Mucosa of descending colon (tissue), 3 donors: ENCODE data around the gene EBF4. TPM values are rescaled to one million over a fixed set of nuclear protein-coding genes. Genes with fewer than 3 reads are reported as not detected.

Experiments used
- ATAC-seq: fragments of 200-7000 bp; cut with Tn5 transposase; one replicate; pipeline ENCODE4 v1.9.1; 2020; ENCODE audit warnings: mild to moderate bottlenecking, moderate library complexity
- DNase-seq, 3 donors: peaks; one replicate each; pipeline ENCODE4 v3.0.0-alpha.2; 2020
- H3K36me3 ChIP-seq: fragments of 200-600 bp; one replicate; pipeline ENCODE4 v1.8.0; 2021; ENCODE audit warnings: low read depth, mild to moderate bottlenecking
- H3K4me1 ChIP-seq: fragments of 200-600 bp; one replicate; pipeline ENCODE4 v1.8.0; 2021; ENCODE audit warnings: low read depth, mild to moderate bottlenecking
- H3K4me3 ChIP-seq: fragments of 200-600 bp; one replicate; pipeline ENCODE4 v1.8.0; 2021; ENCODE audit warnings: mild to moderate bottlenecking
- H3K9me3 ChIP-seq: fragments of 200-600 bp; one replicate; pipeline ENCODE4 v1.8.0; 2021; ENCODE audit warnings: mild to moderate bottlenecking
- intact Hi-C, 2 donors: fragments of 100-400 bp; cut with DNase I in 1 of 2; cut with micrococcal nuclease in 1 of 2; formaldehyde crosslinking; loops; one replicate each; pipeline versions ENCODE4 v1.11.0 to v1.11.1; 2022; cut with DNase I, micrococcal nuclease
- total RNA-seq, 3 donors: library from RNA; stranded (reverse); fragmentation: NEBNext Ultra II Directional in 2 of 3; extraction: Animal tissue kit (Norgen Biotek cat#: 25700) in 2 of 3; gene quantifications; one replicate each; pipeline versions ENCODE4 v1.2.1 to v1.2.4, GENCODE V29; 2021 to 2023
- TF ChIP-seq, protein P1 (sequence below): fragments of 200-600 bp; IDR thresholded peaks from one replicate; pipeline ENCODE4 v1.8.0; 2022; ENCODE audit warnings: antibody characterized with exemption, mild to moderate bottlenecking
- donor health status: DM: no; HTN: no; CAD: no; lungs with moderate emphysema.
- donor health status: DM: no; HTN: no; CAD: no.
- donor health status: DM: no; HTN: yes; CAD: no.

Gene EBF4
- total RNA-seq, 3 donors from 2014 or later = 3.6 to 53.3 (median 4.5) TPM

DNA sequence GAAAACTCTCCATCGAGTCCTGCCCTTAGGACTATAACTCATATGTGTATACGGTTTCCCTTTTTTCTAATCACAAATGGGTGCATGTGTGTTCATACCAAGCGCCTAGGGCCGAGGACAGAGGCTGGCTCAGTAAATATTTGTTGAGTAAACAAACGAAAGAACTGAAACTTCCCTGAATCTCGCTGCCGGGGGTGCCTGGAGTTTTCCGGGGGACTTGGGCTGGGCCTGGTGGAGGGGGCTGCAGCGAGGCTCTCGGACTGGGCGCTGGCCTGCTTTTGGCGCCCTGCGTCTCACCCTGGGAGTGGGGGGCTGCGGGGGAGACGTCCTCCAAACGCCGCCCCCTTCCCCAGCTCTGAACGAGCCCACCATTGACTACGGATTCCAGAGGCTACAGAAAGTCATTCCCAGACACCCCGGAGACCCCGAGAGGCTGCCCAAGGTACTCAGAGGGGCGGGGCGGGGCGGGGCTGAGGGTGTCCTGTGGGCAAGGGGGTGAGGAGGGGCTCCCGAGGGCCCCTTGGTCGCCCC lies 58.8 kb downstream of the EBF4 start:
- TF ChIP-seq, protein P1, sequence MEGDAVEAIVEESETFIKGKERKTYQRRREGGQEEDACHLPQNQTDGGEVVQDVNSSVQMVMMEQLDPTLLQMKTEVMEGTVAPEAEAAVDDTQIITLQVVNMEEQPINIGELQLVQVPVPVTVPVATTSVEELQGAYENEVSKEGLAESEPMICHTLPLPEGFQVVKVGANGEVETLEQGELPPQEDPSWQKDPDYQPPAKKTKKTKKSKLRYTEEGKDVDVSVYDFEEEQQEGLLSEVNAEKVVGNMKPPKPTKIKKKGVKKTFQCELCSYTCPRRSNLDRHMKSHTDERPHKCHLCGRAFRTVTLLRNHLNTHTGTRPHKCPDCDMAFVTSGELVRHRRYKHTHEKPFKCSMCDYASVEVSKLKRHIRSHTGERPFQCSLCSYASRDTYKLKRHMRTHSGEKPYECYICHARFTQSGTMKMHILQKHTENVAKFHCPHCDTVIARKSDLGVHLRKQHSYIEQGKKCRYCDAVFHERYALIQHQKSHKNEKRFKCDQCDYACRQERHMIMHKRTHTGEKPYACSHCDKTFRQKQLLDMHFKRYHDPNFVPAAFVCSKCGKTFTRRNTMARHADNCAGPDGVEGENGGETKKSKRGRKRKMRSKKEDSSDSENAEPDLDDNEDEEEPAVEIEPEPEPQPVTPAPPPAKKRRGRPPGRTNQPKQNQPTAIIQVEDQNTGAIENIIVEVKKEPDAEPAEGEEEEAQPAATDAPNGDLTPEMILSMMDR = no peak
- DNase-seq = peak in 2 of 3 donors; percentile 11 to 40

DNA sequence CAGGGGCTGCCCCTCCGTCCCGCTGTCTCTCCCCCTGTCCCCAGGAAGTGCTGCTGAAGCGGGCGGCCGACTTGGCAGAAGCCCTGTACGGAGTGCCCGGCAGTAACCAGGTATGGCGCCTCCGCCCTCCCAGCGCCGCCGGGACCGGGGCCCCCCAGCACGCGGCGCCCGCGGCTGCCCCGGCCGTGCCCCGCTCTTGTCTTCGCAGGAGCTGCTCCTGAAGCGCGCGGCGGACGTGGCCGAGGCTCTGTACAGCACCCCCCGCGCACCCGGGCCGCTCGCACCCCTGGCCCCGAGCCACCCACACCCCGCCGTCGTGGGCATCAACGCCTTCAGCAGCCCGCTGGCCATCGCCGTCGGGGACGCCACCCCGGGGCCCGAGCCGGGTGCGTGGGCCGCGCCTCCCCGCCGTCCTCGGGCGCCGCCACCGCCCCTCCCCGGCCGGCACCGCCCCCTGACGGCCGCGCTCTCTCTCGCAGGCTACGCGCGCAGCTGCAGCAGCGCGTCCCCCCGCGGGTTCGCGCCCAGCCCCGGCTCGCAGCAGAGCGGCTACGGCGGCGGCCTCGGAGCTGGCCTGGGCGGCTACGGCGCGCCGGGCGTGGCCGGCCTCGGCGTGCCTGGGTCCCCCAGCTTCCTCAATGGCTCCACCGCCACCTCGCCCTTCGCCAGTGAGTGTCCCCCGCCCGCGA lies 59.4 kb downstream of the EBF4 start:
- DNase-seq = peak; percentile 29 to 72 (median 65)
- Histone ChIP-seq H3K4me3 (no peak overlapping the region), H3K4me1 (peaks cover 34% of the 10 kb centered on the region), H3K36me3 (no peaks in the 10 kb centered on the region), H3K9me3 (no peaks in the 10 kb centered on the region)
- TF ChIP-seq, protein P1 = no peak
- intact Hi-C loops = no loop called here
- peak; percentile 66 for ATAC-seq

More for the DNA sequence above, 58.8 kb downstream of the EBF4 start:
- H3K9me3 ChIP-seq = no peaks in the 10 kb centered on the region
- no peaks in the 10 kb centered on the region for H3K36me3 ChIP-seq
- intact Hi-C loops = no loop called here
- H3K4me1 ChIP-seq = peaks cover 34% of the 10 kb centered on the region
- no peak overlapping the region for H3K4me3 ChIP-seq
- ATAC-seq = peak; percentile 35

DNA sequence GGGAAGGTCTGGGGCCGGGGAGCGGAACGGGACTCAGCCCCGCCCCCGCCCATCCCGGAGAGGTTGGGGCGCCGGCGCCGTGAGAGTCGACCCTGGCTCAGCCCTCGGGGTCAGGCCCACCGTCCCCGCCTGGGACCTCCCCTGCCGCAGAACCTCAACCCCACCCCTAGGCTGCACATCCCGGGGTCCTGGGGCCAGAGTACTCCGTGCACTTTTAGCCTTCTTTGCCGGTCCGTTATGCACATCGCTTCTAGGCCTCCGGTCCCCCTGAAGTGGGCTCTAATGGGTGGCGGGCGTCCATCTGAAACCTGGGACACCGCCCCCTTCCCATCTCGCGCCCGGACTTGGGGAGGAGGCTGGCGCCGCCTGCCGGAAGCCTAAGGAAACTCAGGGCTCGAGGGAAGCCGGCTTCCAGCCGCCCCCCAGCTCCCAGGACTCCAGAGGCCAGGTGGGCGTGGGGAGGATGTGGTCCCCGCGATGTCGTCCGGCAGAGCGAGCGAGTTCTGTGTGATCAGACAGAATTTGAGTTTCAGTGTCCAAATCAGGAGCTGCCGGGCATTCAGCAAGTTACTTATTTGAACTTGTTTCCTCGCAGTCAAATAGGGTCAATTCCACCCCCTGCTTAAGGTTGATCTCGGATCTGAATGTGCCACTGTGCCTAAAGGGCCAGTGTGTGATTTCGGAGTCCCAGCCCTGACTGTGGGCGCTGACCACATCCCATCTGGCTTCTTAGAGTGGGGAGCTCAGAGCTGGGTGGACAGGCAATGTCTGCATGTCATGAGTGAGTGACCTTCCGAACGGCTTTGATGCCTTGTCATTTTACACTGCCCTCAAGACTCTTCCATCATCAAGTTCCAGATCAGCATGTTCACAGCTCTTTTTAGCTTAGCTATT lies 60.2 kb downstream of the EBF4 start:
- ATAC-seq (peak; percentile 16), DNase-seq (peak in 2 of 3 donors; percentile 26 to 62)
- H3K4me3 ChIP-seq = no peak overlapping the region
- intact Hi-C loops = no loop called here
- no peaks in the 10 kb centered on the region for H3K36me3 ChIP-seq
- TF ChIP-seq, protein P1 = peak; percentile 31
- peaks cover 34% of the 10 kb centered on the region for H3K4me1 ChIP-seq
- H3K9me3 ChIP-seq = no peaks in the 10 kb centered on the region

DNA sequence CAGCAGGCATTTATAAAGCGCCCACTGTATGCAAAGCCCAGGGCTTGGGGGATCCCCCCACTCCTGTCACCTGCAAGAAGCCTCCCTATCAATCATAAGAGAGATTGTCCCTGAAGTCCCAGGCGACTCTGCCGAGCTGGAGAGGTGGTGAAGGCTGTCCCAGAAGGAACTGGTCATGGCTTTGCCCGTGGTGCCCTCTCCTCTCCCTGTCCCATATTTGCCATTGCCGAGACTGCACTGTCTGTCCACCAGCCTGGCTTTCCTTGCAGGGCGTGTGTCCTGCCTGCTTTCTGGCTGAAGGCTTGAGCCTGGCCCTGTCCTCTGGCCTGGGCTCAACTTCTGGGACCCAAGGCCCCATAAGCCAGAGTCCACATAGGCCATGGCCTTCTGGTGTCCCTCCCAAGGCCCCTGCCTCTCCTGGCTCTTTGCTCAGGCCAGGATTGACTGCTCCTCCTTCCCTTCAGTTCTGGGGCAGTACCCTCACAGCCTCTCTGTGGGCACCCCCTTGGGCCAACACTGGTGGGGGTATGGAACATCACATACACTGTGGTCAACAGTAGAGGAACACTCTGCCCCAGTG lies 61.0 kb downstream of the EBF4 start:
- no peaks in the 10 kb centered on the region for H3K9me3 ChIP-seq
- no peak for DNase-seq
- ATAC-seq = no peak
- no peaks in the 10 kb centered on the region for H3K36me3 ChIP-seq
- peaks cover 34% of the 10 kb centered on the region for H3K4me1 ChIP-seq
- intact Hi-C loops = no loop called here
- no peak overlapping the region for H3K4me3 ChIP-seq
- TF ChIP-seq, protein P1 = no peak

DNA sequence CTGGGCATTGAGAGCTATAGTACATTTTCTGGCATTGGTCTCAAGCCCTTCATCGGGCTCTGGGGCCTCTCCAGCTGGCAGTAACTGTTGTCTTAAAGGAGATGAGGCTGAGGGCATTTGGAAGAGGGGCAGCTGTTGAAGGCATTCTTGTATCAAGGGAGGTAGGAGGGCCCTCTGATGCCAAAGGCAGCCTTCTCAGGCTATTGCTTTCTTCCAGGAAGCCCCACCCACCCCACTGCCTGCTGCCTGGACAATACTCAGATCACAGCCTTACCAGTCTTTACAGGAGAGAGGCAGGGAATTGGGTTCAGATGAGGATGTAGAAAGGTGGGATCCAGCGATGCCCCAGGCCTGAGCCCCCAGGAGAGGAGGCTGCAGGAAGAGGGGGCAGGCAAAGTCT lies 61.8 kb downstream of the EBF4 start:
- TF ChIP-seq, protein P1 = no peak
- intact Hi-C loops = no loop called here
- ATAC-seq = no peak
- H3K9me3 ChIP-seq = no peaks in the 10 kb centered on the region
- H3K36me3 ChIP-seq = no peaks in the 10 kb centered on the region
- no peak overlapping the region for H3K4me3 ChIP-seq
- DNase-seq = no peak
- peaks cover 34% of the 10 kb centered on the region for H3K4me1 ChIP-seq
